Spleen (tissue), 7 donors: ENCODE results near the gene MAEA.

Experiments
- CTCF ChIP-seq, 11 experiments: fragments of 200-600 bp in 7 of 11; fragments of 450-650 bp in 4 of 11; sonication (generic) in 4 of 11; IDR thresholded peaks in 8 of 11; conservative IDR thresholded peaks in 3 of 11; 1 replicate in 7 of 11; 2 replicates in 4 of 11; pipeline versions ENCODE4 v1.4.0 to v1.8.0; 2016 to 2021; ENCODE audit warnings: antibody characterized with exemption in 11 of 11, inconsistent platforms in 4 of 11, mild to moderate bottlenecking in 1 of 11
- POLR2A ChIP-seq, 3 donors: fragments of 450-650 bp; IDR thresholded peaks; one replicate each; pipeline ENCODE4 v1.5.1; 2017; ENCODE audit warnings: antibody characterized with exemption in 3 of 3, mild to moderate bottlenecking in 1 of 3
- POLR2AphosphoS5 ChIP-seq, 3 donors: sonication (generic); formaldehyde crosslinking; IDR thresholded peaks; one replicate each; pipeline ENCODE4 v1.5.1; 2017; ENCODE audit warnings: antibody characterized with exemption in 3 of 3
- donor health status: DM: no; HTN: no; CAD: no; lungs with moderate emphysema.
- donor health status: DM: no; HTN: no; CAD: no.
- donor health status: DM: no; HTN: no; CAD: no.

GRCh38 chr4:1355378-1355777 is 65.7 kb downstream of the MAEA start:
- TF ChIP-seq CTCF (IDR thresholded peaks at IDR 0.05 in 8 of 11, conservative IDR thresholded peaks at IDR 0.05 in 3 of 11) (no peak), POLR2A (IDR thresholded peaks at IDR 0.05) (no peak), POLR2AphosphoS5 (IDR thresholded peaks at IDR 0.05) (no peak)
